GM21515 (cell line): Measurements from ENCODE around the gene NOTCH4.

ENCODE experiments used
- ATAC-seq: cut with Tn5 transposase; IDR thresholded peaks from one replicate; pipeline ENCODE4 v1.9.1; 2021; ENCODE audit not compliant: unreplicated experiment

NOTCH4 gene

GRCh38 chr6:32147401-32148132 is 76.3 kb downstream of the NOTCH4 start:
- ATAC-seq: no peak

GRCh38 chr6:32146687-32147086 is 77.2 kb downstream of the NOTCH4 start:
- no peak for ATAC-seq

GRCh38 chr6:32146287-32146686 is 77.6 kb downstream of the NOTCH4 start:
- no peak for ATAC-seq
